Liver (tissue), 9 donors: ENCODE measurements around the gene DDX31. TPM values are rescaled to one million over a fixed set of nuclear protein-coding genes. Genes with fewer than 3 reads are reported as not detected.

Experiments used
- DNase-seq: peaks from one replicate; pipeline ENCODE4 v3.0.0-alpha.2; 2017; ENCODE audit warnings: low spot score
- H3K27ac ChIP-seq, 2 donors: one replicate each; pipeline ENCODE4 v1.7.0; 2013; ENCODE audit warnings: inconsistent platforms in 2 of 2, low read length in 2 of 2, control low read depth in 1 of 2, low read depth in 1 of 2, mild to moderate bottlenecking in 1 of 2
- H3K27me3 ChIP-seq, 4 donors: one replicate each; pipeline versions ENCODE4 v1.6.1 to v1.7.0; 2013; ENCODE audit warnings: low read length in 3 of 4, inconsistent platforms in 1 of 4, mild to moderate bottlenecking in 1 of 4, moderate library complexity in 1 of 4; ENCODE audit not compliant: control insufficient read depth in 4 of 4, insufficient read depth in 4 of 4
- H3K36me3 ChIP-seq, 4 donors: one replicate each; pipeline versions ENCODE4 v1.6.1 to v1.7.0; 2013; ENCODE audit warnings: low read length in 3 of 4, mild to moderate bottlenecking in 3 of 4, low read depth in 1 of 4, moderate library complexity in 1 of 4; ENCODE audit not compliant: control insufficient read depth in 4 of 4, insufficient read depth in 3 of 4
- H3K4me1 ChIP-seq, 4 donors: one replicate each; pipeline versions ENCODE4 v1.6.1 to v1.7.0; 2013; ENCODE audit warnings: low read length in 3 of 4, mild to moderate bottlenecking in 3 of 4, moderate library complexity in 1 of 4; ENCODE audit not compliant: control insufficient read depth in 4 of 4, insufficient read depth in 4 of 4
- H3K4me3 ChIP-seq, 3 donors: one replicate each; pipeline versions ENCODE4 v1.6.1 to v1.7.0; 2013; ENCODE audit warnings: low read length in 3 of 3, control low read depth in 1 of 3, low read depth in 1 of 3, mild to moderate bottlenecking in 1 of 3
- H3K9ac ChIP-seq, 2 donors: one replicate each; pipeline ENCODE4 v1.7.0; 2013; ENCODE audit warnings: low read length in 2 of 2, mild to moderate bottlenecking in 2 of 2, moderate library complexity in 2 of 2, control low read depth in 1 of 2, low read depth in 1 of 2
- H3K9me3 ChIP-seq, 4 donors: one replicate each; pipeline versions ENCODE4 v1.6.1 to v1.7.0; 2013; ENCODE audit warnings: low read length in 3 of 4; ENCODE audit not compliant: control insufficient read depth in 4 of 4
- CTCF ChIP-seq: fragments of 150-350 bp; IDR thresholded peaks from 2 replicates; pipeline ENCODE4 v1.5.1; 2017; ENCODE audit warnings: improper control_type of control experiment, low read depth, low read length; ENCODE audit not compliant: missing input control
- EGR1 ChIP-seq, 2 donors: IDR thresholded peaks; 2 replicates each; pipeline ENCODE4 v1.6.1; 2016 to 2018; ENCODE audit warnings: antibody characterized with exemption in 2 of 2, low read depth in 2 of 2
- FOXA1 ChIP-seq: IDR thresholded peaks from 2 replicates; pipeline ENCODE4 v1.6.1; 2016; ENCODE audit warnings: antibody characterized with exemption
- FOXA2 ChIP-seq: IDR thresholded peaks from 2 replicates; pipeline ENCODE4 v1.6.1; 2016; ENCODE audit warnings: antibody characterized with exemption
- GABPA ChIP-seq, 2 donors: IDR thresholded peaks in 1 of 2; conservative IDR thresholded peaks in 1 of 2; 2 replicates each; pipeline ENCODE4 v1.6.1; 2016; ENCODE audit warnings: antibody characterized with exemption in 2 of 2, mild to moderate bottlenecking in 1 of 2, moderate library complexity in 1 of 2
- HNF4A ChIP-seq, 2 donors: conservative IDR thresholded peaks; 2 replicates each; pipeline ENCODE4 v1.6.1; 2016; ENCODE audit warnings: antibody characterized with exemption in 2 of 2, mild to moderate bottlenecking in 2 of 2
- HNF4G ChIP-seq: IDR thresholded peaks from 2 replicates; pipeline ENCODE4 v1.6.1; 2016; ENCODE audit warnings: antibody characterized with exemption
- JUND ChIP-seq, 2 donors: IDR thresholded peaks; 2 replicates each; pipeline ENCODE4 v1.6.1; 2016; ENCODE audit warnings: antibody characterized with exemption in 2 of 2
- NR2F2 ChIP-seq: IDR thresholded peaks from 2 replicates; pipeline ENCODE4 v1.6.1; 2016; ENCODE audit warnings: antibody characterized with exemption
- RAD21 ChIP-seq, 2 donors: IDR thresholded peaks; 2 replicates each; pipeline ENCODE4 v1.6.1; 2016; ENCODE audit warnings: antibody characterized with exemption in 2 of 2, mild to moderate bottlenecking in 2 of 2
- REST ChIP-seq: IDR thresholded peaks from 2 replicates; pipeline ENCODE4 v1.6.1; 2016; ENCODE audit warnings: antibody characterized with exemption, mild to moderate bottlenecking
- SP1 ChIP-seq: IDR thresholded peaks from 2 replicates; pipeline ENCODE4 v1.6.1; 2018; ENCODE audit warnings: antibody characterized with exemption, mild to moderate bottlenecking
- YY1 ChIP-seq: IDR thresholded peaks from 2 replicates; pipeline ENCODE4 v1.6.1; 2016; ENCODE audit warnings: antibody characterized with exemption, mild to moderate bottlenecking
- WGBS: extraction: QIAGEN DNeasy Blood & Tissue Kit; methylation state at CpG from one replicate; pipeline ENCODE4 v1.1.7; 2013; 5-methylcytosine and 5-hydroxymethylcytosine counted together
- polyA plus RNA-seq, 2 donors: library from polyadenylated mRNA; stranded (reverse) in 1 of 2; unstranded in 1 of 2; fragments of 200-250 nt in 1 of 2; fragments of >200 nt in 1 of 2; fragmentation: Nextera tagmentation in 1 of 2; extraction: Ambion mirVana in 1 of 2; gene quantifications; one replicate each; pipeline versions ENCODE4 v1.2.1 to v1.2.3, GENCODE V29; 2013 to 2015
- total RNA-seq, 2 donors: library from RNA; depleted of rRNA; stranded (reverse); fragments of >200 nt; gene quantifications; one replicate each; pipeline ENCODE4 v1.2.3, GENCODE V29; 2014
- donor health status: healthy.
- donor health status: healthy.
- donor health status: healthy.
- donor health status: healthy.
- donor health status: healthy.

Gene DDX31
- total and polyA plus RNA-seq, 4 donors, result 2.5 to 9.6 (median 4.5) TPM

- Histone ChIP-seq H3K27me3 (no peaks in the 10 kb centered on the region), H3K4me3 (no peak overlapping the region), H3K9ac (no peak overlapping the region), H3K36me3 (peaks cover 0 to 11% (median 7%) of the 10 kb centered on the region in 4 donors), H3K27ac (no peak overlapping the region), H3K9me3 (peaks cover 2 to 17% (median 5%) of the 10 kb centered on the region in 4 donors), H3K4me1 (no peaks in the 10 kb centered on the region)
- WGBS, result 48% methylated on average over 2 of the region's 2 CpGs
- no peak for DNase-seq
- TF ChIP-seq HNF4G, result no peak
- TF ChIP-seq JUND (IDR thresholded peaks at IDR 0.05), result no peak
- TF ChIP-seq RAD21 (IDR thresholded peaks at IDR 0.05), result peak in 1 of 2 donors; percentile 24
Observed at GRCh38 chr9:132694144-132694543, 24.4 kb upstream of the DDX31 start.

- WGBS, result 94% methylated on average over 1 of the region's 1 CpG
- DNase-seq, result no peak
- Histone ChIP-seq H3K27ac (no peak overlapping the region), H3K27me3 (no peaks in the 10 kb centered on the region), H3K4me3 (no peak overlapping the region), H3K9ac (no peak overlapping the region), H3K9me3 (no peaks in the 10 kb centered on the region), H3K4me1 (no peaks in the 10 kb centered on the region), H3K36me3 (peaks cover 3 to 34% (median 26%) of the 10 kb centered on the region in 4 donors)
- TF ChIP-seq NR2F2 (no peak), HNF4A (conservative IDR thresholded peaks at IDR 0.05) (no peak)
Observed at GRCh38 chr9:132690696-132691095, 20.9 kb upstream of the DDX31 start.

GRCh38 chr9:132683873-132684272, 14.1 kb upstream of the DDX31 start:
- 96% methylated on average over 1 of the region's 1 CpG for WGBS
- no peaks in the 10 kb centered on the region for H3K27me3 ChIP-seq
- H3K27ac ChIP-seq, result no peak overlapping the region
- no peak for DNase-seq
- no peak for TF ChIP-seq RAD21 (IDR thresholded peaks at IDR 0.05)
- TF ChIP-seq FOXA2, result no peak
- no peak overlapping the region for H3K4me3 ChIP-seq
- no peaks in the 10 kb centered on the region for H3K4me1 ChIP-seq
- no peaks in the 10 kb centered on the region for H3K9me3 ChIP-seq
- no peak overlapping the region for H3K9ac ChIP-seq
- peaks cover 7 to 40% (median 31%) of the 10 kb centered on the region in 4 donors for H3K36me3 ChIP-seq

GRCh38 chr9:132681561-132681960, 11.8 kb upstream of the DDX31 start:
- Histone ChIP-seq H3K9ac (no peak overlapping the region), H3K27me3 (no peaks in the 10 kb centered on the region), H3K4me3 (no peak overlapping the region), H3K36me3 (peaks cover 6 to 37% (median 28%) of the 10 kb centered on the region in 4 donors), H3K9me3 (no peaks in the 10 kb centered on the region), H3K27ac (no peak overlapping the region), H3K4me1 (no peaks in the 10 kb centered on the region)
- no peak for DNase-seq
- TF ChIP-seq FOXA2 (no peak), CTCF (no peak), SP1 (no peak), YY1 (no peak), RAD21 (IDR thresholded peaks at IDR 0.05) (no peak), JUND (IDR thresholded peaks at IDR 0.05) (no peak), FOXA1 (no peak), EGR1 (IDR thresholded peaks at IDR 0.05; ENCODE audit: low read depth in 2 of 2) (no peak), GABPA (IDR thresholded peaks at IDR 0.05 in 1 of 2, conservative IDR thresholded peaks at IDR 0.05 in 1 of 2) (no peak), REST (no peak)
- 96% methylated on average over 5 of the region's 5 CpGs for WGBS
